Mucosa of rectum (tissue), 2 donors: ENCODE results near the gene KCNA5.

ENCODE experiments used
- H3K27ac ChIP-seq, 2 donors: one replicate each; pipeline ENCODE4 v1.7.0; 2013; ENCODE audit warnings: inconsistent platforms in 2 of 2, low read depth in 2 of 2, low read length in 2 of 2
- H3K27me3 ChIP-seq, 2 donors: one replicate each; pipeline ENCODE4 v1.7.0; 2013; ENCODE audit warnings: low read length in 2 of 2; ENCODE audit not compliant: control insufficient read depth in 2 of 2, insufficient read depth in 2 of 2
- H3K36me3 ChIP-seq, 2 donors: one replicate each; pipeline ENCODE4 v1.7.0; 2013; ENCODE audit warnings: low read length in 2 of 2; ENCODE audit not compliant: control insufficient read depth in 2 of 2, insufficient read depth in 2 of 2
- H3K4me1 ChIP-seq, 2 donors: one replicate each; pipeline ENCODE4 v1.7.0; 2013; ENCODE audit warnings: low read length in 2 of 2, mild to moderate bottlenecking in 1 of 2; ENCODE audit not compliant: control insufficient read depth in 2 of 2, insufficient read depth in 2 of 2
- H3K4me3 ChIP-seq, 2 donors: one replicate each; pipeline ENCODE4 v1.7.0; 2013; ENCODE audit warnings: low read length in 2 of 2
- H3K9ac ChIP-seq, 2 donors: one replicate each; pipeline ENCODE4 v1.7.0; 2013; ENCODE audit warnings: low read length in 2 of 2, low read depth in 1 of 2, mild to moderate bottlenecking in 1 of 2
- H3K9me3 ChIP-seq, 2 donors: one replicate each; pipeline ENCODE4 v1.7.0; 2013; ENCODE audit warnings: low read length in 2 of 2; ENCODE audit not compliant: control insufficient read depth in 2 of 2
- donor health status: healthy.
- donor health status: Normal muscosa, but diverticular disease.

KCNA5 gene

GRCh38 chr12:5059358-5059757 is 15.7 kb downstream of the KCNA5 start:
- Histone ChIP-seq H3K4me1 (no peaks in the 10 kb centered on the region), H3K27me3 (peaks cover 0 to 3% of the 10 kb centered on the region in 2 donors), H3K9ac (no peak overlapping the region), H3K36me3 (no peaks in the 10 kb centered on the region), H3K4me3 (no peak overlapping the region), H3K27ac (no peak overlapping the region), H3K9me3 (no peaks in the 10 kb centered on the region)

GRCh38 chr12:5060958-5061357 is 17.3 kb downstream of the KCNA5 start:
- no peaks in the 10 kb centered on the region for H3K4me1 ChIP-seq
- H3K36me3 ChIP-seq = no peaks in the 10 kb centered on the region
- peaks cover 0 to 3% of the 10 kb centered on the region in 2 donors for H3K27me3 ChIP-seq
- no peak overlapping the region for H3K27ac ChIP-seq
- H3K9ac ChIP-seq = no peak overlapping the region
- no peaks in the 10 kb centered on the region for H3K9me3 ChIP-seq
- H3K4me3 ChIP-seq = no peak overlapping the region

- Histone ChIP-seq H3K4me3 (no peak overlapping the region), H3K27me3 (peaks cover 0 to 2% of the 10 kb centered on the region in 2 donors), H3K36me3 (no peaks in the 10 kb centered on the region), H3K4me1 (no peaks in the 10 kb centered on the region), H3K9ac (no peak overlapping the region), H3K9me3 (no peaks in the 10 kb centered on the region), H3K27ac (no peak overlapping the region)
Measured at GRCh38 chr12:5063149-5063548, 19.5 kb downstream of the KCNA5 start.

- H3K27me3 ChIP-seq = peaks cover 0 to 6% of the 10 kb centered on the region in 2 donors
- H3K36me3 ChIP-seq = no peaks in the 10 kb centered on the region
- no peaks in the 10 kb centered on the region for H3K4me1 ChIP-seq
- H3K4me3 ChIP-seq = no peak overlapping the region
- H3K27ac ChIP-seq = no peak overlapping the region
- no peak overlapping the region for H3K9ac ChIP-seq
- no peaks in the 10 kb centered on the region for H3K9me3 ChIP-seq
Measured at GRCh38 chr12:5064913-5065490, 21.3 kb downstream of the KCNA5 start.

- Histone ChIP-seq H3K27me3 (peaks cover 4 to 10% of the 10 kb centered on the region in 2 donors), H3K36me3 (no peaks in the 10 kb centered on the region), H3K9me3 (no peaks in the 10 kb centered on the region), H3K4me3 (no peak overlapping the region), H3K4me1 (no peaks in the 10 kb centered on the region), H3K9ac (no peak overlapping the region), H3K27ac (no peak overlapping the region)
Measured at GRCh38 chr12:5066251-5066650, 22.6 kb downstream of the KCNA5 start.

- no peaks in the 10 kb centered on the region for H3K9me3 ChIP-seq
- H3K36me3 ChIP-seq = no peaks in the 10 kb centered on the region
- no peaks in the 10 kb centered on the region for H3K4me1 ChIP-seq
- H3K27ac ChIP-seq = no peak overlapping the region
- peaks cover 8 to 10% of the 10 kb centered on the region in 2 donors for H3K27me3 ChIP-seq
- H3K4me3 ChIP-seq = no peak overlapping the region
- H3K9ac ChIP-seq = no peak overlapping the region
Measured at GRCh38 chr12:5068126-5068525, 24.4 kb downstream of the KCNA5 start.

- Histone ChIP-seq H3K9ac (no peak overlapping the region), H3K4me3 (no peak overlapping the region), H3K36me3 (no peaks in the 10 kb centered on the region), H3K4me1 (no peaks in the 10 kb centered on the region), H3K27ac (no peak overlapping the region), H3K9me3 (no peaks in the 10 kb centered on the region), H3K27me3 (peaks cover 8 to 10% of the 10 kb centered on the region in 2 donors)
Measured at GRCh38 chr12:5068619-5069018, 24.9 kb downstream of the KCNA5 start.

- H3K9me3 ChIP-seq = no peaks in the 10 kb centered on the region
- no peak overlapping the region for H3K9ac ChIP-seq
- H3K27ac ChIP-seq = no peak overlapping the region
- no peak overlapping the region for H3K4me3 ChIP-seq
- no peaks in the 10 kb centered on the region for H3K4me1 ChIP-seq
- peaks cover 8 to 10% of the 10 kb centered on the region in 2 donors for H3K27me3 ChIP-seq
- H3K36me3 ChIP-seq = no peaks in the 10 kb centered on the region
Measured at GRCh38 chr12:5070090-5070489, 26.4 kb downstream of the KCNA5 start.

GRCh38 chr12:5071496-5071895 is 27.8 kb downstream of the KCNA5 start:
- no peaks in the 10 kb centered on the region for H3K9me3 ChIP-seq
- no peak overlapping the region for H3K27ac ChIP-seq
- no peak overlapping the region for H3K9ac ChIP-seq
- H3K4me3 ChIP-seq = no peak overlapping the region
- no peaks in the 10 kb centered on the region for H3K4me1 ChIP-seq
- H3K27me3 ChIP-seq = peaks cover 10% of the 10 kb centered on the region in 2 donors
- no peaks in the 10 kb centered on the region for H3K36me3 ChIP-seq

GRCh38 chr12:5072311-5072710 is 28.6 kb downstream of the KCNA5 start:
- H3K9me3 ChIP-seq = no peaks in the 10 kb centered on the region
- H3K36me3 ChIP-seq = no peaks in the 10 kb centered on the region
- H3K9ac ChIP-seq = no peak overlapping the region
- peaks cover 10% of the 10 kb centered on the region in 2 donors for H3K27me3 ChIP-seq
- H3K27ac ChIP-seq = no peak overlapping the region
- H3K4me1 ChIP-seq = no peaks in the 10 kb centered on the region
- no peak overlapping the region for H3K4me3 ChIP-seq

GRCh38 chr12:5073054-5073453 is 29.4 kb downstream of the KCNA5 start:
- Histone ChIP-seq H3K9ac (no peak overlapping the region), H3K36me3 (no peaks in the 10 kb centered on the region), H3K9me3 (no peaks in the 10 kb centered on the region), H3K4me3 (no peak overlapping the region), H3K27me3 (peaks cover 8 to 10% of the 10 kb centered on the region in 2 donors), H3K4me1 (no peaks in the 10 kb centered on the region), H3K27ac (no peak overlapping the region)
